ENCODE measurements around the gene WWTR1. TPM values are rescaled to one million over a fixed set of nuclear protein-coding genes. Genes with fewer than 3 reads are reported as not detected.
A peak's percentile ranks its signal among the peaks of the same experiment; 100 is the strongest.

The WWTR1 gene
- total RNA-seq, result 143 TPM

DNA sequence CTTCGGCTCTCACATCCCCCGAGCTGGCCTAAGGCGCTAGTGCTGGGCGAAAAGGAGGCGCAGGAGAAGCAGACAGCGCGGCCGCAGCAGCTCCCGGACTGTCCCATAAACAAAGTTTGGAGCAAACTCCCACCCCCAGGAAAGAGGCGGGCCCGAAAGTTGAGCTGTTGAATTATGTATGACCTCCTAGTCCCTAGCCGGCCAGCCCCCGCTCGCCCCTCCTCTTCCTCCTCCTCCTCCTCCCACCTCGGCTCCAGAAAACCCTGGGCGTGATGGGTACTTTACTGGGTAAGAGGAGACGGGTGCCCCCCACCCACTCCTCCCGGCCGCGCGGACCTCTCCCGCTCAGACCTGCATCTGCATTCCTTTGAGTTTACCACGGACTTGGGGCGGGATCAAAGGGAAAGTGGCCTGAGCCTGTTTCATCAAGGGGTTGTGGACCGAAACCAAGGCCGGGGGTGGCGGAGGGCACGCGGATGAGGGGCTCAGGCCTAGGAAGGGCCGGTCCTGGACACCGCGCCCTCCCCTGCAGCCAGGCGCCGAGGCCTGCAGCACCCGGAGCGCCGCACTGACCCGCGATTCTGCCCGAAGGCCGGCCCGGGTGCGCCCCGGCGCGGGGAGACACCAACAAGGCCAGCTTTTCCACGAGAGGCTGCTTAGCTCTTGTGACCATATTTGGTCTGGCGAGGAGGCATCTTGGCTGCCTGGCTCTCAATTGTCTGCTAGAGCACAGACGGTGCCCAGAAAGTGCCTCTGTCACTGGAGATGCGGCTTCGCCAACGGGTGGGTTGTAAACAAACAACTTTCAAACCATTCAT, at the start of gene WWTR1:
Gene WWTR1, minus strand, starts transcription at position 100 of the 818 bp plus-strand sequence. CDS start 719 bp downstream, outside the sequence.
- DNase-seq (ENCODE audit: low spot score) (peak; percentile 97), ATAC-seq (peak; percentile 92)
- intact Hi-C loops (cut with DNase I), result loop anchor here (5.0 kb wide), 1 partner anchor 126 kb away; no protein-coding TSS in a partner anchor

DNA sequence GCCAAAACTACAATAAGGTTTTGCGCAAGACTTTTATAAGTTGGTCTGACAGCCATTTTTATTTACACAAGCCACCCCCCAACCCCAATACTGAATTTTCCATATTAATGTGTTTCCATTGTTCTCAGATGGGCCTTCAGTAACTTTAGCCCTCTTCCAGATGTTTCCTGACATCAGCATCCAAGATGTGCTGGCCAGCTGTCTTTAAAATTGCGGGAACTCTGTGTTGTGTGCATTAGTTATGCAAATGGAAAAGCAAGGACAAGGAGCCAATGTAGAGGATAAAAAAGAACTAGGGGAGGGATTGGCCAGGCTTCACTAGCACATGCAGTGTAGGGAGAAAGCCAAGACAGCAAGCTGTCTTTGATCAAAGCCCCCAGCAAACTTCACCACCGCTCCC, 49.1 kb upstream of the WWTR1 start:
- no peak for DNase-seq (ENCODE audit: low spot score)
- no peak for ATAC-seq
- intact Hi-C loops (cut with DNase I), result no loop called here

DNA sequence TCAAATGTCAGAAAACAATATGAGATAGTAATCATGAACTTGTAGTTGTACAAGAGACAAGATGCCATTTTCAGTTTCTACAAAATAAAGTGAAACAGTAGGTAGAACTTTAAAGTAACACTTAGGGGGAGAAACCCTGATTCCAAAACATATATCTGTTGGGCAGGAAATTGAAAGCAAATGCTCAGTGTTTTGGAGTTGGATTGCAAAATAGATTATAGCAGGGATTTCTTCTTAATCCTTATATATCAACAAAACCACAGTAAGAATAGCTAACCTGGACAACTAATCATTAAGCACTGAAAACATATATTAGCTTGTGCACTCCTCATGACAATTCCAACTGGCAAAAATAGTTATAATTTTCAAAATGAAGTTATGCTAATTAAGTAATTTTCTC, 47.6 kb upstream of the WWTR1 start:
- ATAC-seq (no peak), DNase-seq (ENCODE audit: low spot score) (no peak)
- intact Hi-C loops (cut with DNase I), result no loop called here

DNA sequence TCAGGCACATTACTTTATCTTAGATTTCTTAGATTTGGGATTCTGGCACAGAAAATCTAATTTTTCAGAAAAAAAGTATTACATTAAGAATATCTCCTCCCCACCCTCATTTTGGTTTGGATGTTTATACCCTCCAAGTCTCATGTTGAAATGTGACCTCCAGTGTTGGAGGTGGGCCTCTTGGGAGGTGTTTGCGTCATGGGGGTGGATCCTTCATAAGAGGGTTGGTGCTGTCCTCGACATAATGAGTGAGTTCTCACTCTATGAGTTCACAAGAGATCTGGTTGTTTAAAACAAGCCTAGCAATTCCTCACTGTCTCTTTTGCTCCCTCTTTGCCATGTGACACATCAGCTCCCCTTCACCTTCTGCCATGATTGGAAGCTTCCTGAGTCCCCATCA, 45.6 kb upstream of the WWTR1 start:
- intact Hi-C loops (cut with DNase I), result no loop called here
- ATAC-seq (peak; percentile 88), DNase-seq (ENCODE audit: low spot score) (peak; percentile 65)

DNA sequence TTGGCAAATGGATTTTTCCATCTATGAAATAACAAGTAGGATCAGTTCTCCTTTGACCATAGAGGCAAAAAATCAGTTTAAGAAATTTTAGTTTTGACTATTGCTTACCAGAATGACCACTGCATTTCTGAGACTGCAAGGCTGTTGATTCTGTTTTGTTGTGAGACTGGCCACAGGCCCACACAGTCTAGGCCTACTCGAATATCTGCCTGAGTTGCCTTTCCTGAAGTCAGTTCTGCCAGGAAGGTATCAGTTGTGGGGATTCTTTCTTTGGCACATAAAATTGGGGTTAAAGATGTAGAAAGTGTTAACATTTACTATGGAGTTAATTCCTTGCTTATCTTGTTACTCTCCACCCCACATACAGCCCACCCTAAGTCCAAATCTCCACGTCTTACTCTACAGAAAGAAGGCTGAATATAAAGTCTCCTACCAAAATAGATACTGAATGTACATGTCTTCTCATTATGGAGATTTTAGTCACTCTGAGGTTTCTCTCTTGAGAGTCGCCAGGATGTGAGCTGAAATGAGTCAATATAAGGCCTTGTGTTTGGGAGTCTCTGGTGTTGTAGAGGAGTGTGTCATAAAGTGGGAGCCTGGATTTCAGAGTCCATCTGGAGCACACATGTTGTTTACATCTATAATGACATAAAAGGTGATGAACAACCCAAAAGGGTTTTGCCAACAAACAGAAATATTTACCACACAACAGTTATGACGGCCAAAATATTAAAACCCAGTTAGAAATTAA, 45.0 kb upstream of the WWTR1 start:
- DNase-seq (ENCODE audit: low spot score) (no peak), ATAC-seq (peak; percentile 71)
- intact Hi-C loops (cut with DNase I), result no loop called here

DNA sequence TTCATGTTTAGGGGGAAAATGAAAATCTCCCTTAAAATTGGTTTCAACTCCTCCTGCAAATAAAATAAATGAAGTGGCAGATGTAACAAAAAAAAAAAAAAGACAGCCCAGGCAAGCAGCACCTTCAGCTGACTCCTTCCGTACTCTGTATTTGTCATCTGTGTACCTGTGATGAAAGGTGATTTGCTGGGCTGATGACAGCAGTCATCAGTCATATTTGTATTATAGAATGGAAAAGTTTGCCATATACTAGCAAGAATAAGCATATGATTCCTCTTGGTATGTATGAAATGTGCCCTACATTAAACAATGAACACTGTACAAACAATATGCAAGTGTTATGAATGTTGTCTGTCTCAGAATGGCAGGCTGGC, 44.1 kb upstream of the WWTR1 start:
- ATAC-seq (no peak), DNase-seq (ENCODE audit: low spot score) (no peak)
- intact Hi-C loops (cut with DNase I), result no loop called here

DNA sequence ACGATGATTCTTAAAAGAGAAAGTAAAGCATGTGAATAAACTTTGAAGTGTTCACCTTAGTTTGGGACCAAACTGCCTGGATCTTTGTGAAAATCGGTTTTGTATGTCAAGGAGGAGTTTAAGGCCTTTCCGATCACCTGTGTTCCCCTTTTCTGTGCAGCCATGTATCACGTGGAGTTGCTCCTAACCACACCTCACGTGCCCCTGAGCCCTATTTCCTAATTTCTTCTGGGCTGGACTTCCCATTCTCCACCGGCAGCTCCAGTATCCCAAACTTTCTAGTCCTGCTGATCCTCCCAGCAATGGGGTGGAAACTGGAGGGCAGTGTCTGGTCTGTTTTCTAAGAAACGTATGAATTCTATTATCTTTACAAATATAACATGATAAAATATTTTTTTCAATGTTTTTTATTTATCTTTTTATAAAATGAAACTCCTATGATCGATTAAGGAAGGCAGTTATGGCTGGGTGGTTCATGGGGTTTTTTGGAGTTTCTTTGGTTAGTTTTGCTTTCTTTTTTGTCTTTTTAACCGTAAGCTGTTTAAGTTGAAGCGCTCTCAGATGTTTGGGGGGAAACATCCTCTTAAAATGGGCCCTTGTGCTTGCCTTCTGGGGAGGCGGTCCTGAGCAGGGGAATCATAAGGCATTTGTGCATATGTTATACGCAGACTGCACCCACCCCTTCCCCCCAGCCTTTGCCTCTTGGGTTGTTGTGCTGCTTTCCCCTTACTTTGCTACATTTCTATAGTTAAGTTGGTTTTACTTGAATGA, 43.6 kb upstream of the WWTR1 start:
- intact Hi-C loops (cut with DNase I), result no loop called here
- ATAC-seq (no peak), DNase-seq (ENCODE audit: low spot score) (no peak)

DNA sequence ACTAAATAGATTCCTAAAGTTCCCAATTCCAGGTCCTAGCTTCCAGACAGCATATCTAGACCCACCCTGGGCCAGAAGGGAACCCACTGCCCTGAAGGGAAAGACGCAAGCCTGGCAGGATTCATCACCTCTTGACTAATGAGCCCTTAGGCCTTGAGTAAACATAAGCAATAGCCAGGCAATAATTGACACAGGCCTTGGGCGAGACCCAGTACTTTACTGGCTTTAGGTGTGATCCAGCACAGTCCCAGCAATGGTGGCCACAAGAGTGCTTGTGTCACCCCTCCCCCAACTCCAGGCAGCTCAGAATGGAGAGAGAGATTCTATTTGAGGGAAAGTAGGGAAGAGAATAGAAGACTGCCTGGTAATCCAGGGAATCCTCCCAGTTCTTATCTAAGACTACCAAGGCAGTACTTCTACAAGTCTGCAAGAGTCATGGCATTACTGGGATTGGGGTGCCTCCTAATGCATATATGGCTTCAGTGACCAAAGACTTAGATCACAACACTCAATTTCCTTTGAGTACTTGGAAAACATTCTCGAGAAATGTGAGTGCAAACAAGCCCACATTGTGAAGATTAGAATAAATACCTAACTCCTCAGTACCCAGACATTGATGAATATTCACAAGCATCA, 30.4 kb upstream of the WWTR1 start:
- intact Hi-C loops (cut with DNase I), result no loop called here
- DNase-seq (ENCODE audit: low spot score) (no peak), ATAC-seq (no peak)

DNA sequence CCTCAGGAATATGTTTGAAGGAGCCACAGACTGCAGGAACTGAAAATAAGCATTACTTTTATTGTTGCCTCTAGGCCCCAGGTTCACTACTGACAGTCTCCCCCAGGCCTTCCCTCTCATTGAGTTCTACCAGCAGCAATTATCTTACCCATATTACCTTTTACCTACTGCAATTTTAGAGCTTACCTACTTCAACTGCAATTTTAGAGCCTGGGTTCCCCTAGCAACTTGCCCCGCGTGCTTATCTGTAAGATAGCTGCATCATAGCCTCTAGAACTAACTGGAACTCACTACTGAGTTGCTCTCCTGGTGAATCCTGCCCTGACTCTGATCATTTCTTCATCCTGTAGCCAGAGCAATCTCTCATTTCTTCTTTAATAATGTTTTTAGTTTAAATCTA, 29.2 kb upstream of the WWTR1 start:
- intact Hi-C loops (cut with DNase I), result no loop called here
- ATAC-seq (no peak), DNase-seq (ENCODE audit: low spot score) (no peak)

DNA sequence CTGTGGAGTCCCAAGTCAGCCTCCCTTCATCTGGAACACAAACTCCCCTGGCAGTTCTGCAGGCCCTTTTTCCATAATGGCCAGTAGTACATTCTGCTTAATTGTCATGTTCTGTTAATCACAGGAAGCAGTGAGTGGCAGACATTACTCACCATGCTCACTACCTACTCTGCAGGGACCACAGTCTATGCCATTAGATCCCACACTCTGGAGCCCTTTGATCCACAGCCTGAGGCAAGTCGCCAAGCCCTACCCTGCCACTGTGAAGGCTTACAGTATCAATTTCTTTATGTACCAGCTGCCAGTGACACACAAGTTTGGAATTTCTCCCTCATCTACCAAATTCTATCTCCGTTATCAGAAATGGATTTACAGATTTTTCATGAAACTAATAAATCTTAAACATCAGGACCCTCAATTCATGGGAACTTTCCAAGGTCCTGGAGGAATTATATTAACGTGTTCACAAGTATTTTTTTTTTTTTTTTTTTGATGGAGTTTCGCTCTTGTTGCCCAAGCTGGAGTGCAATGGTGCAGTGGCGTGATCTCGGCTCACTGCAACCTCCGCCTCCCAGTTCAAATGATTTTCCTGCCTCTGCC, 20.6 kb upstream of the WWTR1 start:
- DNase-seq (ENCODE audit: low spot score) (no peak), ATAC-seq (no peak)
- intact Hi-C loops (cut with DNase I), result no loop called here

DNA sequence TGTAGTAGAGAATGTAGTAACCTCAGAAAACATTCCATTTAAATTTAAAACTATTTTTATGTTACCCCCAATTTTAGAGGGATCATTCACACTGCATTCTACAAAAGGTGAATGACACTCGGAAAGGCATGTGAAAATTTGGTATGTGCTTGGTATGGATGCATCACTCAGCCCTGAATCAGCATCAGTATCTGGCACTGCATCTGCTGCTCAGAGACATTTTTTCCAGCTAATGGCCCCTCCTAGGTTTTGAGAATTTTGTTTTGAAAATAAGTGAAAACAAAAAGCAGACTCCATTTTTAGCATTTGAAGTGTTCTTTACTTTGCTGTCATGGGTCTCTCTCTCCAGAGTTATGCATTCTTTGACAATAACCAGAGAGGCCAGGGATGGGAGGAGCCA, 15.6 kb upstream of the WWTR1 start:
- ATAC-seq (no peak), DNase-seq (ENCODE audit: low spot score) (no peak)
- intact Hi-C loops (cut with DNase I), result no loop called here

DNA sequence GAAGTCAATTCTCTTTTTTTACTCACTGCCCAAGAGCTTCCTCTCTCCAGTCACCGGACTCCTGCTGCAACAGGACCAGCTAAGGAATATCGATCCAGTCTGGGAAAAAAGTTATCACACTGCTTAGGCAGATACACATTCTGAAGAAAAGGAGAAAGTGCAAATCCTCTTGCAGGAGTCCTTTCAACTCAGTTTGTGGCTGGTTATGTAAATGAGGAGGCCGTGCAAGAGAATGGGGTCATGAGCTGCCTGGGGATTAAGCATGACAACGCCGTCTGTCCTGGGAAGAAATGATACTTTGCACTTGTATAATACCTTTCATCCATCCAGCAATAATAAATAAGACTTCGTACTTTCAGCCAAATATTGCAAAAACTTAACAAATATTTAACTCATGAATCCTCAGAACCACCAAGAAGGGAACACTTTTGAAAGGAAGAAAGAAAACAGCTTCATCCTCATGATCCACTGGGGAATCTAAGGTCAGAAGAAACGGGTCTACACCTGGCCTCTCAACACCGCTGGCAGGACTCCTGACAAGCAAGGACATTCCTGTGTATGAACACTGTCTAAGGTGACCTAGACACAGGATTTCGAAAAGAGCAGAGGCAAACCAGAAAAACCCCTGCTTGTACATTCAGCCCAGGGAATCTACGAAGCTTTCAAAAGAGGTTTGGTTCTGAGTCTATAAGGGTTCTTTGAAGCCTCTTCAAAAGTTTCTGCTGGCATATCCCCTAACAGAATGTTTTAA, 13.1 kb upstream of the WWTR1 start:
- intact Hi-C loops (cut with DNase I), result no loop called here
- no peak for DNase-seq (ENCODE audit: low spot score)
- ATAC-seq, result no peak

DNA sequence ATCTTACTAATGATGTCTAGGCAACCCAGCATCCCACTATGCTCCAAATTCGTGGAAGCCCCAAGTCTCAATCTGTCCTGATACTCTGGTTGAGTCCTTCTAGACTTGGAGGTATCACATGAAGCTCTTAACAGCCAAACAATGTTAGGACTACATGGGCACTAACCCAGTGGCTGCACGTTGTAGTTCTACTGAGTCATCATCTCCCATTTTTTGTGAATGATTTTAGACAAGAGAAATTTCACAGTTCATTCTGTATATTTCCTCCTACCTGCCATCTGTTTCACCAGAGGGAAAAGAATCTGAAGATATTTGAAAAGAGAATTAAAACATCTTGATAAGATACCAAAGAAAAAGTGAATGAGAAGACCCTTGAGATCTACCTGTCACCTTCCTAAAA, 9.8 kb upstream of the WWTR1 start:
- ATAC-seq (no peak), DNase-seq (ENCODE audit: low spot score) (no peak)
- intact Hi-C loops (cut with DNase I), result no loop called here

DNA sequence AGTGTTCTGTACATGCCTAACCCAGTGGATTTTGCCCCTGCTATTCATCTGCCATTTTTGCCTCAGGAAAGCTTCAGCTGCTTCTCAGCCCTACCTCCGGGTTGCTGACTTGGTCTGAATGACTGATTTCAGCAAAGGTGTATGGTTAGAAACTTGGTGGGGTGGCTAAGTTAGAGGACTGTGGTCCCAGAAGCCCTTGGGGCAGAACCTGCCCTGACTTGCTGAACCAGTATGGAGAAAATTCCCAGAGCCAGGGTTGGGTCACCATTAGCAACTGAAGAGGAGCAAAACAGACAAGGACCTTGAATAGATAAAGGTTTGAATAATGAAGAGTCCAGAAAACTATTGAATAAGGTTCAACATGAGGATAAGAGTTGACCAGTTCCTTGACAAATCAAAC, 6.1 kb upstream of the WWTR1 start:
- ATAC-seq (no peak), DNase-seq (ENCODE audit: low spot score) (no peak)
- intact Hi-C loops (cut with DNase I), result no loop called here

DNA sequence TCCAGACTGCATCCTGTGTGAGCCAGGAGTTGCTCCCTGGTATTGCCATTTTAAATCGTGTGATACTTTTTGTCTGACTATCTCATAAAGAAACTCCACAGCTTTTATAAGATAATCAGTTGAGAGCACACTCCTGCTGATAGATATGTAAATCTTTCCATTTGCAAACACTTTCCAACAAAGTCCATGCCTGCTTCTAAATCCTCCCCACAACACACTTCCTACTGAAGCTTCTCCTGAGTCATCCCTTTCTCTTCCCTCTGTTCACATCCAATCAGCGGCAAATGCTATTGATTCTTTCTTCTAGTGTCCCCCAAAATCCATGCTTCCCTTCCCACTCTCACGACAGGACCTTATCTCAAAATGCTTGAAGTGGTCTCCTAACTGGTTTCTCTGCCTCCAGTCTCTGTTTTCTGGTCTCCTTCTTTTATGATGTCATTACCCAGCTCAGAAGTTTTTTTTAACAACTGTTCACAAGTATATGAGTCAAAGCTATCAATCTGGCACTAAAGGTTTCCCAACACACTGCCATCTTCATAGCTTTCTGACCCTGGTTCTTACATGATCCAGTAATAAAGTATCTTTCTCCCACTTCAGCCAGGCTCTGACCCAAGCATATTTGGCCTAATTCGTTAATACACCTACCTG, 4.5 kb upstream of the WWTR1 start:
- ATAC-seq, result no peak
- intact Hi-C loops (cut with DNase I), result no loop called here
- DNase-seq (ENCODE audit: low spot score), result no peak

DNA sequence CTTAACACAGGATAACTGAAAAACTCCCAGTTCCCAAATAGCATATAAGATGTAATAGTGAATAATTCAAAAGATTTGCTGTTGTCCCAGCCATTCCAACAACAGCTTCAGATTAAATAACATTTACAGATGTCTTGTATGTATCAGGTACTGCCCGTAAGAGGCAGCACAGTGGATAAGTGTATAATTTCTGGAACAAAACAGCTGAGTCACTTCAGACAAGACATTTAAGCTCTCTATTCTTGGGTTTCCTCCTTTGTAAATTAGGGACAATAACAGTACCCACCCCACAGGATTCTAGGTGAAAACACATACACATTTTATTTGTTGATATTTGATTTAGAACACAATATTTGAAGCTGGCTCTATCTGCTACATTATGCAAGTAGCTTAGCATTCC, 2.6 kb upstream of the WWTR1 start:
- DNase-seq (ENCODE audit: low spot score), result no peak
- intact Hi-C loops (cut with DNase I), result no loop called here
- ATAC-seq, result no peak

DNA sequence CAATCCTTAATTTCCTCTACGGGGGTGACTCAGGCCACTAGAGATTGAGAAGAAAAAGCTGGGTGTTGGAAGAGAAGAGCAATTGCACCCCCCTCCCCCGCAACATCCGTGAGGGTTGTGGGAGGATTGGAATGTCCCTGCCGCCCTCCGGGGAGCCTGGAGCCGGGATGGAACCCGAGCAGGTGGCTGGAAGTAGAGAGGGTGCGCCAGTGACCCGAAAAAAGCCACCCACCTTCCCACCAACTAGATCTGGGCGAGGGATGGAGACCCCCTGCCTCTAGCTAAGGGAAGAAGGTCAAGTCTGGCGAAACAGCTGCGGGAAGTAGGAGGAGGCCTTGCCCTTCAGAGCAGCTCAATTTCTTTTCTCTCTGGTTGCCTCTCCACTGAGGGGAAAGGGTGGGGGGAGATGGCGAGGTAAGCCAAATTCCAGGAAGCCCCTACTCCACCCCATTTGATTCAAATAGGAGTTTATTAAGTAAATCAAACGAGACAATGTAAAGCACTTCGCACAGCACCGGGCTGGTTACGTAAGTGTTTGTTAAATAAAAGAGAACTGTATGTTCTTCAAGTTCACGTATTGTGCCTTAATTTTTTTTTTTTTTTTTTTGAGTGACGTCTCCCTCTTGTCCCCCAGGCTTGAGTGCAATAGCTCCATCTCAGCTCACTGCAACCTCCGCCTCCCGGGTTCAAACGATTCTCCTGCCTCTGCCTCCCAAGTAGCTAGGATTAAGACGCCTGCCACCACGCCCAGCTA, 1.1 kb upstream of the WWTR1 start:
- ATAC-seq, result peak; percentile 30
- intact Hi-C loops (cut with DNase I), result loop anchor here (5.0 kb wide), 1 partner anchor 127 kb away; no protein-coding TSS in a partner anchor
- DNase-seq (ENCODE audit: low spot score), result no peak
